HG03025 (cell line): ENCODE results near the gene VWA7.
"Not testable (repeated sequence)": the region's sequence is repeated elsewhere in the genome, so short reads cannot be mapped to it uniquely, and the experiment has no call there.

Experiments
- ATAC-seq: cut with Tn5 transposase; IDR thresholded peaks from one replicate; pipeline ENCODE4 v1.9.1; 2021; ENCODE audit warnings: mild to moderate bottlenecking, moderate library complexity; ENCODE audit not compliant: unreplicated experiment, low FRiP score

VWA7 gene

GRCh38 chr6:31776989-31777666, at the start of gene VWA7:
Gene VWA7 (minus strand): TSS chr6:31777328. CDS start chr6:31776779, 549 bp downstream.
- ATAC-seq = no peak

- ATAC-seq = no peak
Measured at GRCh38 chr6:31826793-31827285, 49.7 kb upstream of the VWA7 start.

GRCh38 chr6:31825553-31825952, 48.4 kb upstream of the VWA7 start:
- no peak for ATAC-seq

GRCh38 chr6:31823592-31824196, 46.6 kb upstream of the VWA7 start:
- not testable (repeated sequence) for ATAC-seq

- no peak for ATAC-seq
Measured at GRCh38 chr6:31822036-31822821, 45.1 kb upstream of the VWA7 start.

- no peak for ATAC-seq
Measured at GRCh38 chr6:31821301-31822035, 44.3 kb upstream of the VWA7 start.

GRCh38 chr6:31820399-31820798, 43.3 kb upstream of the VWA7 start:
- ATAC-seq = not testable (repeated sequence)

- no peak for ATAC-seq
Measured at GRCh38 chr6:31819871-31820299, 42.8 kb upstream of the VWA7 start.

- ATAC-seq = not testable (repeated sequence)
Measured at GRCh38 chr6:31817929-31818511, 40.9 kb upstream of the VWA7 start.

- not testable (repeated sequence) for ATAC-seq
Measured at GRCh38 chr6:31817133-31817928, 40.2 kb upstream of the VWA7 start.

- ATAC-seq = no peak
Measured at GRCh38 chr6:31815025-31815838, 38.1 kb upstream of the VWA7 start, which contains the start of the genes HSPA1A and HSPA1L. Gene HSPA1A (plus strand): TSS chr6:31815543. CDS start chr6:31815757, 214 bp downstream. Gene HSPA1L (minus strand): TSS chr6:31815283. CDS start chr6:31811972, 3,311 bp downstream.

GRCh38 chr6:31814677-31815024, 37.5 kb upstream of the VWA7 start:
- no peak for ATAC-seq

- no peak for ATAC-seq
Measured at GRCh38 chr6:31813465-31813849, 36.3 kb upstream of the VWA7 start.

- no peak for ATAC-seq
Measured at GRCh38 chr6:31811645-31812044, 34.5 kb upstream of the VWA7 start.

GRCh38 chr6:31808599-31808998, 31.5 kb upstream of the VWA7 start:
- ATAC-seq = not testable (repeated sequence)

GRCh38 chr6:31806470-31807272, 29.5 kb upstream of the VWA7 start, which contains the start of gene LSM2:
Gene LSM2 (minus strand): TSS chr6:31806966. CDS start chr6:31806757, 209 bp downstream.
- peak; percentile 83 for ATAC-seq

GRCh38 chr6:31805939-31806469, 28.9 kb upstream of the VWA7 start:
- ATAC-seq = no peak
